SJSA1 (cell line): ENCODE measurements around the gene PZP. TPM values are rescaled to one million over a fixed set of nuclear protein-coding genes. Genes with fewer than 3 reads are reported as not detected.

Experiments
- DNase-seq, 2 experiments: peaks; one replicate each; pipeline ENCODE4 v3.0.0-alpha.2; 2015 to 2020; ENCODE audit warnings: low spot score in 2 of 2, low read depth in 1 of 2
- H3K27ac ChIP-seq: fragments of 250-450 bp; sonication (Bioruptor Pico); 2 replicates; pipeline ENCODE4 v1.5.1; 2020; ENCODE audit warnings: mild to moderate bottlenecking, moderate library complexity
- H3K27me3 ChIP-seq: fragments of 250-450 bp; sonication (Bioruptor Pico); replicated peaks from 2 replicates; pipeline ENCODE4 v1.5.1; 2020; ENCODE audit warnings: mild to moderate bottlenecking, moderate library complexity
- H3K36me3 ChIP-seq: fragments of 250-450 bp; sonication (Bioruptor Pico); 2 replicates; pipeline ENCODE4 v1.5.1; 2020; ENCODE audit warnings: mild to moderate bottlenecking
- H3K4me1 ChIP-seq: fragments of 250-450 bp; sonication (Bioruptor Pico); replicated peaks from 2 replicates; pipeline ENCODE4 v1.6.1; 2021; ENCODE audit warnings: mild to moderate bottlenecking
- H3K4me3 ChIP-seq: fragments of 250-450 bp; sonication (Bioruptor Pico); 2 replicates; pipeline ENCODE4 v1.5.1; 2020; ENCODE audit warnings: mild to moderate bottlenecking
- H3K9me3 ChIP-seq: fragments of 250-450 bp; sonication (Bioruptor Pico); replicated peaks from 2 replicates; pipeline ENCODE4 v1.5.1; 2020; ENCODE audit warnings: mild to moderate bottlenecking
- total RNA-seq: library from RNA; depleted of rRNA; stranded (reverse); fragments of >200 nt; shearing (Covaris generic); gene quantifications from 2 replicates; pipeline ENCODE4 v1.2.3, GENCODE V29; 2014

PZP gene
- total RNA-seq, 1 experiment from 2014 or later: not detected

- no peak for DNase-seq
- Histone ChIP-seq H3K27me3 (no peaks in the 10 kb centered on the region), H3K9me3 (no peaks in the 10 kb centered on the region), H3K4me1 (no peaks in the 10 kb centered on the region), H3K27ac (no peak overlapping the region), H3K4me3 (no peak overlapping the region), H3K36me3 (no peaks in the 10 kb centered on the region)
These were observed 80.1 kb downstream of the PZP start for GRCh38 chr12:9127936-9128663.

- H3K27me3 ChIP-seq: no peaks in the 10 kb centered on the region
- no peak overlapping the region for H3K27ac ChIP-seq
- DNase-seq: no peak
- no peak overlapping the region for H3K4me3 ChIP-seq
- no peaks in the 10 kb centered on the region for H3K9me3 ChIP-seq
- no peaks in the 10 kb centered on the region for H3K4me1 ChIP-seq
- no peaks in the 10 kb centered on the region for H3K36me3 ChIP-seq
These were observed 80.7 kb downstream of the PZP start for GRCh38 chr12:9127484-9127883.

- H3K4me1 ChIP-seq: no peaks in the 10 kb centered on the region
- no peaks in the 10 kb centered on the region for H3K27me3 ChIP-seq
- H3K27ac ChIP-seq: no peak overlapping the region
- no peaks in the 10 kb centered on the region for H3K36me3 ChIP-seq
- DNase-seq: no peak
- no peaks in the 10 kb centered on the region for H3K9me3 ChIP-seq
- H3K4me3 ChIP-seq: no peak overlapping the region
These were observed 83.7 kb downstream of the PZP start for GRCh38 chr12:9124383-9125031.

- H3K9me3 ChIP-seq: no peaks in the 10 kb centered on the region
- DNase-seq: no peak
These were observed 84.3 kb downstream of the PZP start for GRCh38 chr12:9123781-9124382.

GRCh38 chr12:9122091-9122609, 86.0 kb downstream of the PZP start:
- Histone ChIP-seq H3K27ac (no peak overlapping the region), H3K27me3 (no peaks in the 10 kb centered on the region), H3K4me1 (no peaks in the 10 kb centered on the region), H3K9me3 (no peaks in the 10 kb centered on the region), H3K36me3 (no peaks in the 10 kb centered on the region), H3K4me3 (no peak overlapping the region)
- DNase-seq: no peak

More at GRCh38 chr12:9123781-9124382, 84.3 kb downstream of the PZP start:
- Histone ChIP-seq H3K27me3 (no peaks in the 10 kb centered on the region), H3K27ac (no peak overlapping the region), H3K4me1 (no peaks in the 10 kb centered on the region), H3K36me3 (no peaks in the 10 kb centered on the region), H3K4me3 (no peak overlapping the region)

- Histone ChIP-seq H3K4me3 (no peak overlapping the region), H3K27ac (no peak overlapping the region), H3K27me3 (no peaks in the 10 kb centered on the region), H3K9me3 (no peaks in the 10 kb centered on the region), H3K4me1 (no peaks in the 10 kb centered on the region), H3K36me3 (no peaks in the 10 kb centered on the region)
- DNase-seq: no peak
These were observed 87.6 kb downstream of the PZP start for GRCh38 chr12:9120487-9121184.

- no peaks in the 10 kb centered on the region for H3K9me3 ChIP-seq
- H3K4me3 ChIP-seq: no peak overlapping the region
- no peak overlapping the region for H3K27ac ChIP-seq
- H3K4me1 ChIP-seq: no peaks in the 10 kb centered on the region
- 0 out of 2 replicates have a peak, but pooled peaks cover 3% of the 10 kb centered on the region for H3K27me3 ChIP-seq
- no peaks in the 10 kb centered on the region for H3K36me3 ChIP-seq
- DNase-seq: no peak
These were observed 90.0 kb downstream of the PZP start for GRCh38 chr12:9118158-9118557.

- no peak for DNase-seq
- 0 out of 2 replicates have a peak, but pooled peaks cover 3% of the 10 kb centered on the region for H3K27me3 ChIP-seq
- no peak within 1 kb of the TSS for H3K27ac ChIP-seq
- no peaks in the 10 kb centered on the region for H3K9me3 ChIP-seq
- H3K4me1 ChIP-seq: no peaks in the 10 kb centered on the region
- H3K36me3 ChIP-seq: no peaks in the 10 kb centered on the region
- H3K4me3 ChIP-seq: no peak within 1 kb of the TSS
These were observed 92.2 kb downstream of the PZP start, which contains the start of gene A2M for GRCh38 chr12:9115731-9116559. TSS of gene A2M (minus strand) at chr12:9115919. CDS start at chr12:9115849, 70 bp downstream.

GRCh38 chr12:9114946-9115345, 93.2 kb downstream of the PZP start:
- Histone ChIP-seq H3K4me3 (no peak overlapping the region), H3K4me1 (no peaks in the 10 kb centered on the region), H3K36me3 (no peaks in the 10 kb centered on the region), H3K27me3 (0 out of 2 replicates have a peak, but pooled peaks cover 3% of the 10 kb centered on the region), H3K9me3 (no peaks in the 10 kb centered on the region), H3K27ac (no peak overlapping the region)
- DNase-seq: no peak

- no peak overlapping the region for H3K27ac ChIP-seq
- H3K36me3 ChIP-seq: no peaks in the 10 kb centered on the region
- DNase-seq: no peak
- 0 out of 2 replicates have a peak, but pooled peaks cover 3% of the 10 kb centered on the region for H3K27me3 ChIP-seq
- no peaks in the 10 kb centered on the region for H3K9me3 ChIP-seq
- no peak overlapping the region for H3K4me3 ChIP-seq
- no peaks in the 10 kb centered on the region for H3K4me1 ChIP-seq
These were observed 94.2 kb downstream of the PZP start for GRCh38 chr12:9113987-9114309.

GRCh38 chr12:9113296-9113986, 94.8 kb downstream of the PZP start:
- Histone ChIP-seq H3K4me3 (no peak overlapping the region), H3K27ac (no peak overlapping the region), H3K9me3 (no peaks in the 10 kb centered on the region), H3K36me3 (no peaks in the 10 kb centered on the region), H3K4me1 (no peaks in the 10 kb centered on the region), H3K27me3 (0 out of 2 replicates have a peak, but pooled peaks cover 3% of the 10 kb centered on the region)
- no peak for DNase-seq

GRCh38 chr12:9112076-9112853, 95.9 kb downstream of the PZP start:
- Histone ChIP-seq H3K4me3 (no peak overlapping the region), H3K9me3 (no peaks in the 10 kb centered on the region)
- no peak for DNase-seq

More at GRCh38 chr12:9112076-9112853, 95.9 kb downstream of the PZP start:
- Histone ChIP-seq H3K36me3 (no peaks in the 10 kb centered on the region), H3K27me3 (0 out of 2 replicates have a peak, but pooled peaks cover 3% of the 10 kb centered on the region), H3K27ac (no peak overlapping the region), H3K4me1 (no peaks in the 10 kb centered on the region)
